Neural cell (in vitro differentiated cells): ENCODE results near the gene APOM. TPM values are rescaled to one million over a fixed set of nuclear protein-coding genes. Genes with fewer than 3 reads are reported as not detected.

ENCODE experiments used
- H2AFZ ChIP-seq: fragments of 200-600, 300-800 bp; sonication (generic), shearing (Covaris generic); 2 replicates; pipeline ENCODE4 v1.6.0; 2014; ENCODE audit warnings: low read depth, mild to moderate bottlenecking, antibody characterized with exemption, low read length, moderate library complexity
- H3F3A ChIP-seq: fragments of 200-600 bp; shearing (Covaris generic); 2 replicates; pipeline ENCODE4 v1.6.1; 2016; ENCODE audit warnings: mild to moderate bottlenecking, moderate library complexity, mixed read lengths, antibody characterized with exemption, low read length; ENCODE audit not compliant: insufficient read depth, poor library complexity, severe bottlenecking
- H3K27ac ChIP-seq: fragments of 200-600, 300-800 bp; sonication (generic), shearing (Covaris generic); 2 replicates; pipeline ENCODE4 v1.5.1; 2014; ENCODE audit warnings: mild to moderate bottlenecking, low read length, moderate library complexity
- H3K27me3 ChIP-seq: fragments of 300-800, 200-600 bp; sonication (generic), shearing (Covaris generic); 2 replicates; pipeline ENCODE4 v1.6.0; 2014; ENCODE audit warnings: mild to moderate bottlenecking, low read depth, low read length, moderate library complexity; ENCODE audit not compliant: insufficient read depth
- H3K36me3 ChIP-seq: fragments of 300-800, 200-600 bp; sonication (generic), shearing (Covaris generic); 2 replicates; pipeline ENCODE4 v1.5.1; 2014; ENCODE audit warnings: mild to moderate bottlenecking, antibody characterized with exemption, low read length, moderate library complexity; ENCODE audit not compliant: insufficient read depth
- H3K4me2 ChIP-seq: fragments of 300-800, 200-600 bp; sonication (generic), shearing (Covaris generic); 2 replicates; pipeline ENCODE4 v1.6.0; 2014; ENCODE audit warnings: mild to moderate bottlenecking, low read length
- H3K4me3 ChIP-seq: fragments of 300-800, 200-600 bp; sonication (generic), shearing (Covaris generic); 2 replicates; pipeline ENCODE4 v1.5.1; 2014; ENCODE audit warnings: mild to moderate bottlenecking, low read length, moderate library complexity
- H3K79me2 ChIP-seq: fragments of 200-600 bp; shearing (Covaris generic); replicated peaks from 2 replicates; pipeline ENCODE4 v1.6.0; 2014; ENCODE audit warnings: mild to moderate bottlenecking, low read length, moderate library complexity; ENCODE audit not compliant: insufficient read depth
- H3K9ac ChIP-seq: fragments of 300-800, 200-600 bp; sonication (generic), shearing (Covaris generic); 2 replicates; pipeline ENCODE4 v1.6.1; 2016; ENCODE audit warnings: mild to moderate bottlenecking, low read length, mixed read lengths
- H3K9me2 ChIP-seq: fragments of 200-600 bp; shearing (Covaris generic); 2 replicates; pipeline ENCODE4 v1.6.1; 2016; ENCODE audit warnings: mild to moderate bottlenecking, low read length, mixed read lengths; ENCODE audit not compliant: insufficient read depth
- H3K9me3 ChIP-seq: fragments of 200-600, 300-800 bp; sonication (generic), shearing (Covaris generic); 2 replicates; pipeline ENCODE4 v1.6.1; 2016; ENCODE audit warnings: mild to moderate bottlenecking, mixed run types, low read length, moderate library complexity, mixed read lengths
- H4K20me1 ChIP-seq: fragments of 200-600 bp; shearing (Covaris generic); 2 replicates; pipeline ENCODE4 v1.6.1; 2016; ENCODE audit warnings: mild to moderate bottlenecking, mixed run types; ENCODE audit not compliant: insufficient read depth
- EP300 ChIP-seq: fragments of 450-650 bp; conservative IDR thresholded peaks from 2 replicates; pipeline ENCODE4 v1.6.1; 2014; ENCODE audit warnings: antibody characterized with exemption, mild to moderate bottlenecking, moderate library complexity; ENCODE audit not compliant: poor library complexity, severe bottlenecking
- EZH2 ChIP-seq: fragments of 200-600, 300-800 bp; shearing (Covaris generic), sonication (generic); IDR thresholded peaks from 2 replicates; pipeline ENCODE4 v1.6.1; 2014; ENCODE audit warnings: antibody characterized with exemption, low read length, borderline replicate concordance, mild to moderate bottlenecking; ENCODE audit not compliant: insufficient read depth, poor library complexity, severe bottlenecking
- MXI1 ChIP-seq: fragments of 450-650 bp; conservative IDR thresholded peaks from 2 replicates; pipeline ENCODE4 v1.6.1; 2014; ENCODE audit warnings: antibody characterized with exemption, mild to moderate bottlenecking; ENCODE audit not compliant: poor library complexity, severe bottlenecking
- POLR2AphosphoS5 ChIP-seq: IDR thresholded peaks from 2 replicates; pipeline ENCODE4 v1.6.1; 2012
- RAD21 ChIP-seq: fragments of 450-650 bp; conservative IDR thresholded peaks from 2 replicates; pipeline ENCODE4 v1.6.1; 2014; ENCODE audit warnings: antibody characterized with exemption, mild to moderate bottlenecking, moderate library complexity
- SMC3 ChIP-seq: fragments of 450-650 bp; conservative IDR thresholded peaks from 2 replicates; pipeline ENCODE4 v1.6.1; 2014; ENCODE audit warnings: antibody characterized with exemption, mild to moderate bottlenecking, moderate library complexity; ENCODE audit not compliant: poor library complexity
- TAF1 ChIP-seq: IDR thresholded peaks from 2 replicates; pipeline ENCODE4 v1.6.1; 2012; ENCODE audit warnings: low read depth
- polyA plus RNA-seq: library from polyadenylated mRNA; depleted of rRNA; stranded (reverse); fragments of >200 nt; gene quantifications from 2 replicates; pipeline ENCODE4 v1.2.3, GENCODE V29; 2014
- TF ChIP-seq, protein P1 (sequence below): IDR thresholded peaks from 2 replicates; pipeline ENCODE4 v1.6.1; 2012; ENCODE audit warnings: borderline replicate concordance
- TF ChIP-seq, protein P2 (sequence below): fragments of 450-650 bp; IDR thresholded peaks from 2 replicates; pipeline ENCODE4 v1.5.1; 2014; ENCODE audit warnings: antibody characterized with exemption, mild to moderate bottlenecking, moderate library complexity; ENCODE audit not compliant: poor library complexity, severe bottlenecking

The APOM gene
- polyA plus RNA-seq, 1 donor from 2014 or later: 4.4 TPM

DNA sequence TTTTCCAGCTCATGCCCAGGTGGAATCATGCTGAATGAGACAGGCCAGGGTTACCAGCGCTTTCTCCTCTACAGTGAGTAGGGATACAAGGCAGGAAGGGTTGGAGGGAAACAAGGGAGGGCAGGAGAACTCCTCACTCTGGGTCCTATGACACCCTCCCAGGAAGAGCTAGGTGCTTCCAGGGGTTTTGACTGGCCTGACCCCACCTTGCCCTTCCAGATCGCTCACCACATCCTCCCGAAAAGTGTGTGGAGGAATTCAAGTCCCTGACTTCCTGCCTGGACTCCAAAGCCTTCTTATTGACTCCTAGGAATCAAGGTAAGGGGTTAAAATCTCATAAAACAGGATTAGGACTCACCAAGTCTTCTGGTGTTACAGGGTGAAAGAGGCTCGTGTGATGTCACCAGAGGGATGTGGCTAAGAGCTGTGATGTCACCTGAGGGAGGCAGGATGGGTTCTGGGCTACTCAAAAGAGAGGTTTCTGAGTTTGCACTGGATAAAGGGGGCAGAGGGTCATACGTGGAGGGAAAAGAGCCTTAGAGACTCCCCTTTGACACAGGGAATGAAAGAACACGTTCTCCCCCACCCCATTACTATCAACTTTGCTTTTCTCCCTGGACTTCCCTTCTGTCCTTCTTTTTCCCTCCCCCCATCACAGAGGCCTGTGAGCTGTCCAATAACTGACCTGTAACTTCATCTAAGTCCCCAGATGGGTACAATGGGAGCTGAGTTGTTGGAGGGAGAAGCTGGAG lies 1.9 kb downstream of the APOM start:
- Histone ChIP-seq H3K4me2 (no peak overlapping the region), H3K9ac (no peak overlapping the region), H3K9me2 (no peaks in the 10 kb centered on the region), H3F3A (peaks cover 3% of the 10 kb centered on the region), H3K27me3 (no peaks in the 10 kb centered on the region), H4K20me1 (no peaks in the 10 kb centered on the region), H2AFZ (no peak overlapping the region), H3K4me3 (peak overlapping the region; percentile 29), H3K27ac (no peak overlapping the region), H3K36me3 (no peaks in the 10 kb centered on the region), H3K9me3 (no peaks in the 10 kb centered on the region), H3K79me2 (peaks cover 21% of the 10 kb centered on the region)
- TF ChIP-seq RAD21 (no peak), EZH2 (no peak), MXI1 (no peak), TAF1 (no peak), EP300 (no peak), POLR2AphosphoS5 (no peak), SMC3 (no peak)
- TF ChIP-seq, protein P1, sequence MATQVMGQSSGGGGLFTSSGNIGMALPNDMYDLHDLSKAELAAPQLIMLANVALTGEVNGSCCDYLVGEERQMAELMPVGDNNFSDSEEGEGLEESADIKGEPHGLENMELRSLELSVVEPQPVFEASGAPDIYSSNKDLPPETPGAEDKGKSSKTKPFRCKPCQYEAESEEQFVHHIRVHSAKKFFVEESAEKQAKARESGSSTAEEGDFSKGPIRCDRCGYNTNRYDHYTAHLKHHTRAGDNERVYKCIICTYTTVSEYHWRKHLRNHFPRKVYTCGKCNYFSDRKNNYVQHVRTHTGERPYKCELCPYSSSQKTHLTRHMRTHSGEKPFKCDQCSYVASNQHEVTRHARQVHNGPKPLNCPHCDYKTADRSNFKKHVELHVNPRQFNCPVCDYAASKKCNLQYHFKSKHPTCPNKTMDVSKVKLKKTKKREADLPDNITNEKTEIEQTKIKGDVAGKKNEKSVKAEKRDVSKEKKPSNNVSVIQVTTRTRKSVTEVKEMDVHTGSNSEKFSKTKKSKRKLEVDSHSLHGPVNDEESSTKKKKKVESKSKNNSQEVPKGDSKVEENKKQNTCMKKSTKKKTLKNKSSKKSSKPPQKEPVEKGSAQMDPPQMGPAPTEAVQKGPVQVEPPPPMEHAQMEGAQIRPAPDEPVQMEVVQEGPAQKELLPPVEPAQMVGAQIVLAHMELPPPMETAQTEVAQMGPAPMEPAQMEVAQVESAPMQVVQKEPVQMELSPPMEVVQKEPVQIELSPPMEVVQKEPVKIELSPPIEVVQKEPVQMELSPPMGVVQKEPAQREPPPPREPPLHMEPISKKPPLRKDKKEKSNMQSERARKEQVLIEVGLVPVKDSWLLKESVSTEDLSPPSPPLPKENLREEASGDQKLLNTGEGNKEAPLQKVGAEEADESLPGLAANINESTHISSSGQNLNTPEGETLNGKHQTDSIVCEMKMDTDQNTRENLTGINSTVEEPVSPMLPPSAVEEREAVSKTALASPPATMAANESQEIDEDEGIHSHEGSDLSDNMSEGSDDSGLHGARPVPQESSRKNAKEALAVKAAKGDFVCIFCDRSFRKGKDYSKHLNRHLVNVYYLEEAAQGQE: no peak
- TF ChIP-seq, protein P2, sequence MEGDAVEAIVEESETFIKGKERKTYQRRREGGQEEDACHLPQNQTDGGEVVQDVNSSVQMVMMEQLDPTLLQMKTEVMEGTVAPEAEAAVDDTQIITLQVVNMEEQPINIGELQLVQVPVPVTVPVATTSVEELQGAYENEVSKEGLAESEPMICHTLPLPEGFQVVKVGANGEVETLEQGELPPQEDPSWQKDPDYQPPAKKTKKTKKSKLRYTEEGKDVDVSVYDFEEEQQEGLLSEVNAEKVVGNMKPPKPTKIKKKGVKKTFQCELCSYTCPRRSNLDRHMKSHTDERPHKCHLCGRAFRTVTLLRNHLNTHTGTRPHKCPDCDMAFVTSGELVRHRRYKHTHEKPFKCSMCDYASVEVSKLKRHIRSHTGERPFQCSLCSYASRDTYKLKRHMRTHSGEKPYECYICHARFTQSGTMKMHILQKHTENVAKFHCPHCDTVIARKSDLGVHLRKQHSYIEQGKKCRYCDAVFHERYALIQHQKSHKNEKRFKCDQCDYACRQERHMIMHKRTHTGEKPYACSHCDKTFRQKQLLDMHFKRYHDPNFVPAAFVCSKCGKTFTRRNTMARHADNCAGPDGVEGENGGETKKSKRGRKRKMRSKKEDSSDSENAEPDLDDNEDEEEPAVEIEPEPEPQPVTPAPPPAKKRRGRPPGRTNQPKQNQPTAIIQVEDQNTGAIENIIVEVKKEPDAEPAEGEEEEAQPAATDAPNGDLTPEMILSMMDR: no peak

- no peaks in the 10 kb centered on the region for H4K20me1 ChIP-seq
- TF ChIP-seq POLR2AphosphoS5: no peak
- TF ChIP-seq, protein P1: no peak
- H3K27ac ChIP-seq: no peak overlapping the region
- no peak overlapping the region for H3K9ac ChIP-seq
- no peaks in the 10 kb centered on the region for H3K27me3 ChIP-seq
- no peak overlapping the region for H2AFZ ChIP-seq
- H3K4me3 ChIP-seq: peak overlapping the region; percentile 29
- H3K36me3 ChIP-seq: no peaks in the 10 kb centered on the region
- peaks cover 25% of the 10 kb centered on the region for H3K79me2 ChIP-seq
- H3K9me3 ChIP-seq: no peaks in the 10 kb centered on the region
- H3F3A ChIP-seq: peaks cover 2% of the 10 kb centered on the region
- no peak overlapping the region for H3K4me2 ChIP-seq
- no peaks in the 10 kb centered on the region for H3K9me2 ChIP-seq
Measured at GRCh38 chr6:31658158-31658688, 2.5 kb downstream of the APOM start.
